Liver (tissue), 9 donors: ENCODE data around the gene FSCN2. TPM values are rescaled to one million over a fixed set of nuclear protein-coding genes. Genes with fewer than 3 reads are reported as not detected.

Source experiments
- DNase-seq: peaks from one replicate; pipeline ENCODE4 v3.0.0-alpha.2; 2017; ENCODE audit warnings: low spot score
- H3K27ac ChIP-seq, 2 donors: one replicate each; pipeline ENCODE4 v1.7.0; 2013; ENCODE audit warnings: inconsistent platforms in 2 of 2, low read length in 2 of 2, control low read depth in 1 of 2, low read depth in 1 of 2, mild to moderate bottlenecking in 1 of 2
- H3K27me3 ChIP-seq, 4 donors: one replicate each; pipeline versions ENCODE4 v1.6.1 to v1.7.0; 2013; ENCODE audit warnings: low read length in 3 of 4, inconsistent platforms in 1 of 4, mild to moderate bottlenecking in 1 of 4, moderate library complexity in 1 of 4; ENCODE audit not compliant: control insufficient read depth in 4 of 4, insufficient read depth in 4 of 4
- H3K36me3 ChIP-seq, 4 donors: one replicate each; pipeline versions ENCODE4 v1.6.1 to v1.7.0; 2013; ENCODE audit warnings: low read length in 3 of 4, mild to moderate bottlenecking in 3 of 4, low read depth in 1 of 4, moderate library complexity in 1 of 4; ENCODE audit not compliant: control insufficient read depth in 4 of 4, insufficient read depth in 3 of 4
- H3K4me1 ChIP-seq, 4 donors: one replicate each; pipeline versions ENCODE4 v1.6.1 to v1.7.0; 2013; ENCODE audit warnings: low read length in 3 of 4, mild to moderate bottlenecking in 3 of 4, moderate library complexity in 1 of 4; ENCODE audit not compliant: control insufficient read depth in 4 of 4, insufficient read depth in 4 of 4
- H3K4me3 ChIP-seq, 3 donors: one replicate each; pipeline versions ENCODE4 v1.6.1 to v1.7.0; 2013; ENCODE audit warnings: low read length in 3 of 3, control low read depth in 1 of 3, low read depth in 1 of 3, mild to moderate bottlenecking in 1 of 3
- H3K9ac ChIP-seq, 2 donors: one replicate each; pipeline ENCODE4 v1.7.0; 2013; ENCODE audit warnings: low read length in 2 of 2, mild to moderate bottlenecking in 2 of 2, moderate library complexity in 2 of 2, control low read depth in 1 of 2, low read depth in 1 of 2
- H3K9me3 ChIP-seq, 4 donors: one replicate each; pipeline versions ENCODE4 v1.6.1 to v1.7.0; 2013; ENCODE audit warnings: low read length in 3 of 4; ENCODE audit not compliant: control insufficient read depth in 4 of 4
- ATF3 ChIP-seq: IDR thresholded peaks from 2 replicates; pipeline ENCODE4 v1.6.1; 2016; ENCODE audit warnings: antibody characterized with exemption
- CTCF ChIP-seq: fragments of 150-350 bp; IDR thresholded peaks from 2 replicates; pipeline ENCODE4 v1.5.1; 2017; ENCODE audit warnings: improper control_type of control experiment, low read depth, low read length; ENCODE audit not compliant: missing input control
- FOXA1 ChIP-seq: IDR thresholded peaks from 2 replicates; pipeline ENCODE4 v1.6.1; 2016; ENCODE audit warnings: antibody characterized with exemption
- FOXA2 ChIP-seq: IDR thresholded peaks from 2 replicates; pipeline ENCODE4 v1.6.1; 2016; ENCODE audit warnings: antibody characterized with exemption
- HNF4A ChIP-seq, 2 donors: conservative IDR thresholded peaks; 2 replicates each; pipeline ENCODE4 v1.6.1; 2016; ENCODE audit warnings: antibody characterized with exemption in 2 of 2, mild to moderate bottlenecking in 2 of 2
- JUND ChIP-seq, 2 donors: IDR thresholded peaks; 2 replicates each; pipeline ENCODE4 v1.6.1; 2016; ENCODE audit warnings: antibody characterized with exemption in 2 of 2
- MAX ChIP-seq: IDR thresholded peaks from 2 replicates; pipeline ENCODE4 v1.6.1; 2016; ENCODE audit warnings: antibody characterized with exemption
- NR2F2 ChIP-seq: IDR thresholded peaks from 2 replicates; pipeline ENCODE4 v1.6.1; 2016; ENCODE audit warnings: antibody characterized with exemption
- RAD21 ChIP-seq, 2 donors: IDR thresholded peaks; 2 replicates each; pipeline ENCODE4 v1.6.1; 2016; ENCODE audit warnings: antibody characterized with exemption in 2 of 2, mild to moderate bottlenecking in 2 of 2
- RXRA ChIP-seq, 2 donors: IDR thresholded peaks; 2 replicates each; pipeline ENCODE4 v1.6.1; 2017 to 2018; ENCODE audit warnings: antibody characterized with exemption in 2 of 2, mild to moderate bottlenecking in 1 of 2
- SP1 ChIP-seq: IDR thresholded peaks from 2 replicates; pipeline ENCODE4 v1.6.1; 2018; ENCODE audit warnings: antibody characterized with exemption, mild to moderate bottlenecking
- TAF1 ChIP-seq: conservative IDR thresholded peaks from 2 replicates; pipeline ENCODE4 v1.6.1; 2016; ENCODE audit warnings: antibody characterized with exemption, mild to moderate bottlenecking
- YY1 ChIP-seq: IDR thresholded peaks from 2 replicates; pipeline ENCODE4 v1.6.1; 2016; ENCODE audit warnings: antibody characterized with exemption, mild to moderate bottlenecking
- WGBS: extraction: QIAGEN DNeasy Blood & Tissue Kit; methylation state at CpG from one replicate; pipeline ENCODE4 v1.1.7; 2013; 5-methylcytosine and 5-hydroxymethylcytosine counted together
- polyA plus RNA-seq, 2 donors: library from polyadenylated mRNA; stranded (reverse) in 1 of 2; unstranded in 1 of 2; fragments of 200-250 nt in 1 of 2; fragments of >200 nt in 1 of 2; fragmentation: Nextera tagmentation in 1 of 2; extraction: Ambion mirVana in 1 of 2; gene quantifications; one replicate each; pipeline versions ENCODE4 v1.2.1 to v1.2.3, GENCODE V29; 2013 to 2015
- total RNA-seq, 2 donors: library from RNA; depleted of rRNA; stranded (reverse); fragments of >200 nt; gene quantifications; one replicate each; pipeline ENCODE4 v1.2.3, GENCODE V29; 2014
- TF ChIP-seq, protein P1 (sequence below): IDR thresholded peaks from 2 replicates; pipeline ENCODE4 v1.6.1; 2016; ENCODE audit warnings: antibody characterized with exemption
- donor health status: healthy.
- donor health status: healthy.
- donor health status: healthy.
- donor health status: healthy.
- donor health status: healthy.

Gene FSCN2
- total and polyA plus RNA-seq, 4 donors = 0.09 to 0.42 TPM; not detected in 2

GRCh38 chr17:81556863-81557262, 28.7 kb downstream of the FSCN2 start:
- no peak for TF ChIP-seq SP1
- H3K27me3 ChIP-seq = no peaks in the 10 kb centered on the region
- no peak overlapping the region for H3K4me3 ChIP-seq
- H3K9ac ChIP-seq = no peak overlapping the region
- no peak overlapping the region for H3K27ac ChIP-seq
- no peaks in the 10 kb centered on the region for H3K9me3 ChIP-seq
- peaks cover 5 to 16% (median 12%) of the 10 kb centered on the region in 4 donors for H3K4me1 ChIP-seq
- DNase-seq = no peak
- WGBS = 89% methylated on average over 6 of the region's 6 CpGs
- H3K36me3 ChIP-seq = peaks cover 14 to 44% (median 18%) of the 10 kb centered on the region in 4 donors

GRCh38 chr17:81557276-81558114, 29.3 kb downstream of the FSCN2 start:
- Histone ChIP-seq H3K36me3 (peaks cover 14 to 45% (median 18%) of the 10 kb centered on the region in 4 donors), H3K9ac (no peak overlapping the region), H3K27me3 (no peaks in the 10 kb centered on the region), H3K4me3 (no peak overlapping the region), H3K27ac (no peak overlapping the region), H3K9me3 (no peaks in the 10 kb centered on the region), H3K4me1 (peaks cover 5 to 16% (median 12%) of the 10 kb centered on the region in 4 donors)
- WGBS = 89% methylated on average over 21 of the region's 21 CpGs
- TF ChIP-seq ATF3 (no peak), RAD21 (IDR thresholded peaks at IDR 0.05) (no peak), CTCF (no peak), FOXA1 (no peak), YY1 (no peak), FOXA2 (no peak), TAF1 (no peak)
- no peak for DNase-seq

- Histone ChIP-seq H3K4me3 (no peak overlapping the region), H3K36me3 (peaks cover 14 to 47% (median 18%) of the 10 kb centered on the region in 4 donors), H3K27me3 (no peaks in the 10 kb centered on the region), H3K9me3 (no peaks in the 10 kb centered on the region), H3K27ac (no peak overlapping the region), H3K4me1 (peaks cover 5 to 11% (median 8%) of the 10 kb centered on the region in 4 donors), H3K9ac (no peak overlapping the region)
- no peak for TF ChIP-seq CTCF
- no peak for TF ChIP-seq RXRA (IDR thresholded peaks at IDR 0.05)
- TF ChIP-seq HNF4A (conservative IDR thresholded peaks at IDR 0.05) = no peak
- no peak for TF ChIP-seq FOXA1
- no peak for TF ChIP-seq MAX
- TF ChIP-seq NR2F2 = no peak
- no peak for TF ChIP-seq FOXA2
- no peak for TF ChIP-seq JUND (IDR thresholded peaks at IDR 0.05)
- TF ChIP-seq TAF1 = no peak
- no peak for TF ChIP-seq SP1
- TF ChIP-seq, protein P1, sequence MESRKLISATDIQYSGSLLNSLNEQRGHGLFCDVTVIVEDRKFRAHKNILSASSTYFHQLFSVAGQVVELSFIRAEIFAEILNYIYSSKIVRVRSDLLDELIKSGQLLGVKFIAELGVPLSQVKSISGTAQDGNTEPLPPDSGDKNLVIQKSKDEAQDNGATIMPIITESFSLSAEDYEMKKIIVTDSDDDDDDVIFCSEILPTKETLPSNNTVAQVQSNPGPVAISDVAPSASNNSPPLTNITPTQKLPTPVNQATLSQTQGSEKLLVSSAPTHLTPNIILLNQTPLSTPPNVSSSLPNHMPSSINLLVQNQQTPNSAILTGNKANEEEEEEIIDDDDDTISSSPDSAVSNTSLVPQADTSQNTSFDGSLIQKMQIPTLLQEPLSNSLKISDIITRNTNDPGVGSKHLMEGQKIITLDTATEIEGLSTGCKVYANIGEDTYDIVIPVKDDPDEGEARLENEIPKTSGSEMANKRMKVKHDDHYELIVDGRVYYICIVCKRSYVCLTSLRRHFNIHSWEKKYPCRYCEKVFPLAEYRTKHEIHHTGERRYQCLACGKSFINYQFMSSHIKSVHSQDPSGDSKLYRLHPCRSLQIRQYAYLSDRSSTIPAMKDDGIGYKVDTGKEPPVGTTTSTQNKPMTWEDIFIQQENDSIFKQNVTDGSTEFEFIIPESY = no peak
- WGBS = 97% methylated on average over 12 of the region's 12 CpGs
- DNase-seq = no peak
These were observed 29.9 kb downstream of the FSCN2 start for GRCh38 chr17:81558115-81558468.
